ENCODE data around the gene XBP1. TPM values are rescaled to one million over a fixed set of nuclear protein-coding genes. Genes with fewer than 3 reads are reported as not detected.

The XBP1 gene
- total and polyA plus RNA-seq, 2 of the 8 experiments (the other 6 are each of a cell fraction or from before 2014, with no cell fraction given) = 99.8 to 131 TPM

GRCh38 chr22:28788601-28789000 lies 11.8 kb downstream of the XBP1 start:
- Histone ChIP-seq H3K27ac (ENCODE audit: low read depth, low read length) (no peak overlapping the region), H3K18ac (ENCODE audit: extremely low read depth, low read length) (no peak overlapping the region), H3K14ac (ENCODE audit: insufficient read length) (no peak overlapping the region), H3K56ac (replicated peaks; ENCODE audit: insufficient read length, low read depth, low read length) (no peak overlapping the region), H2BK120ac (replicated peaks; ENCODE audit: low read depth, low read length) (no peak overlapping the region), H3K4me2 (ENCODE audit: insufficient read depth in 1 of 2, low read depth in 2 of 2, low read length in 2 of 2) (no peak overlapping the region), H2BK15ac (ENCODE audit: low read length) (no peak overlapping the region), H3K79me1 (ENCODE audit: low read depth, low read length) (no peaks in the 10 kb centered on the region), H2BK12ac (ENCODE audit: low read depth, low read length) (no peak overlapping the region), H3K4ac (replicated peaks; ENCODE audit: insufficient read length, low read depth, low read length) (no peak overlapping the region), H4K91ac (replicated peaks; ENCODE audit: insufficient read length, low read length) (no peak overlapping the region), H3K27me3 (replicated peaks in 1 of 4; ENCODE audit: control insufficient read depth in 3 of 4, extremely low read depth in 1 of 4, insufficient read depth in 3 of 4, low read length in 3 of 4) (no peaks in the 10 kb centered on the region), H3K4me1 (replicated peaks in 1 of 4; ENCODE audit: control insufficient read depth in 3 of 4, insufficient read depth in 4 of 4, low read length in 3 of 4) (no peaks in the 10 kb centered on the region), H2BK20ac (ENCODE audit: low read length) (no peak overlapping the region), H3K9ac (replicated peaks in 1 of 4; ENCODE audit: extremely low read depth in 1 of 4, low read depth in 3 of 4, low read length in 3 of 4) (no peak overlapping the region), H3K36me3 (ENCODE audit: control insufficient read depth in 2 of 4, insufficient read depth in 4 of 4, low read length in 3 of 4) (peaks cover 13 to 40% (median 29%) of the 10 kb centered on the region in 4 experiments), H2AK5ac (ENCODE audit: low read depth, low read length) (no peak overlapping the region), H3K9me3 (ENCODE audit: insufficient read depth in 2 of 2, low read depth in 1 of 2, low read length in 1 of 2) (no peaks in the 10 kb centered on the region), H2BK5ac (ENCODE audit: low read depth, low read length) (no peak overlapping the region), H4K5ac (ENCODE audit: insufficient read length, low read depth, low read length) (no peak overlapping the region), H2AFZ (ENCODE audit: low read length) (no peak overlapping the region), H3K79me2 (ENCODE audit: control insufficient read depth in 1 of 2, insufficient read depth in 2 of 2, low read length in 2 of 2) (no peaks in the 10 kb centered on the region), H3K23me2 (ENCODE audit: low read depth, low read length) (no peaks in the 10 kb centered on the region), H3K23ac (ENCODE audit: insufficient read length) (no peak overlapping the region), H4K8ac (ENCODE audit: extremely low read depth, insufficient read depth, low read length) (no peak overlapping the region), H3K4me3 (ENCODE audit: extremely low read depth in 1 of 4, insufficient read depth in 2 of 4, low read depth in 3 of 4, low read length in 4 of 4) (no peak overlapping the region), H4K20me1 (replicated peaks in 1 of 2; ENCODE audit: control insufficient read depth in 1 of 2, insufficient read depth in 2 of 2, low read length in 2 of 2) (peaks cover 0 to 4% of the 10 kb centered on the region in 2 experiments)
- DNase-seq (ENCODE audit: low read depth in 1 of 2, low spot score in 2 of 2) = no peak
- FAIRE-seq = no peak
- WGBS, 2 experiments (ENCODE audit: extremely low coverage in 1 of 2, insufficient coverage in 1 of 2, insufficient read length in 1 of 2, insufficient replicate concordance in 2 of 2, low coverage in 1 of 2, low lambda C conversion rate in 2 of 2, missing lambda C conversion rate in 1 of 2) = 92 to 100% methylated on average over 1 to 3 of the region's 3 CpGs
- POLR2A ChIA-PET (ENCODE audit: partially characterized antibody) = interaction anchor here (0.8 to 8.5 kb wide), 2 partner anchors 10 to 57 kb away, joined by 3 to 100 read pairs; partner anchors contain the start of gene XBP1
- TF ChIP-seq CTCF (IDR thresholded peaks at IDR 0.05; ENCODE audit: control extremely low read depth in 1 of 3, insufficient read depth in 1 of 3, low read depth in 1 of 3, low read length in 3 of 3) (no peak), CBX5 (IDR thresholded peaks at IDR 0.05; ENCODE audit: low read depth, low read length) (no peak), TCF12 (IDR thresholded peaks at IDR 0.05; ENCODE audit: low read depth, low read length) (no peak), HDAC6 (IDR thresholded peaks at IDR 0.05; ENCODE audit: low read depth, low read length) (no peak), CREB1 (IDR thresholded peaks at IDR 0.05) (no peak), SIRT6 (IDR thresholded peaks at IDR 0.05; ENCODE audit: low read length) (no peak), SP2 (IDR thresholded peaks at IDR 0.05; ENCODE audit: low read length) (no peak), CBX8 (IDR thresholded peaks at IDR 0.05; ENCODE audit: borderline replicate concordance, low read depth, low read length) (no peak), EP300 (IDR thresholded peaks at IDR 0.05; ENCODE audit: borderline replicate concordance in 1 of 2, low read depth in 2 of 2, low read length in 2 of 2) (no peak)
- CTCF ChIA-PET (ENCODE audit: partially characterized antibody) = interaction anchor here (1.3 to 1.4 kb wide), 2 partner anchors 41 to 252 kb away, joined by 3 to 4 read pairs; no protein-coding TSS in a partner anchor

All from H1 (cell line).